Colon (tissue), 2 donors: ENCODE results near the gene ZNF112.

ENCODE experiments used
- FAIRE-seq: peaks from 2 replicates; lab custom pipeline; 2012; peaks lifted over from hg19 to GRCh38; lab: Jason Lieb, UNC
- donor health status: control.
- donor health status: control.

The ZNF112 gene

DNA sequence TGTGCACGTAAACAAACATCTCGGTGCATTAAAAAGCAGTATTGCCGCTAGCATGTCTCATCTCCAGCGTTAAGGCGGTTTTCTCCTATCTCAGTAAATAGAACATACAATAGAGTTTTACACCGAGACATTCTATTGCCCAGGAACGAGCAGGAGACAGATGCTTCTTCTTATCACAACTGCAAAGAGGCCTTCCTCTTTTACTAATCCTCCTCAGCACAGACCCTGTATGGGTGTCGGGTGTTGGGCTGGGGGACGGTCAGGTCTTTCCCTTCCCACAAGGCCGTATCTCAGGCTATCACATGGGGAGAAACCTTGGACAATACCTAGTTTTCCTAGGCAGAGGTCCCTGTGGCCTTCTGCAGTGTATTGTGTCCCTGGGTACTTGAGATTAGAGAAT lies 75.6 kb downstream of the ZNF112 start:
- FAIRE-seq, result no peak

DNA sequence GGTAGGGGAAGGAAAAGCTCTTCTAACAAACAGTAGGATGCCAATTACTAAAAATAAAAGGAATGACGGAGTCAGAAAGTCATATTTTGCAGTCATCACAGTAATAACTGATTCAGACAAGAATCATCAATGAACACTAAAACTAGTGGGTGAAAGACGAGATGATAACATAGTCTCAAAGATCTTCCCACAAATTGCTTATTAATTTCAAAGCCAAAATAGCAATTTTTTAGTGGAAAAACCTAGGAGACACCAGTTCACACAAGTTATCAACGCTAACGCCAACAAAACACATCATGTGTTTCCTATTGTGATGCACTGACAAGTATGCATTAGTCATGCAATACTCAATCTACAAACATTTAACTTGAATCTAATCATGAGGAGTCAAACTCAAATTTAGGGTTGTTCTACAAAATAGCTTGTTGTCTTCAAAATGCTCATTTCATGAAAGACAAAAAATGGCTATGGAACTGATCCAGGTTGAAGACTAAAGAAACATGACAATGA lies 78.2 kb downstream of the ZNF112 start:
- FAIRE-seq, result no peak

DNA sequence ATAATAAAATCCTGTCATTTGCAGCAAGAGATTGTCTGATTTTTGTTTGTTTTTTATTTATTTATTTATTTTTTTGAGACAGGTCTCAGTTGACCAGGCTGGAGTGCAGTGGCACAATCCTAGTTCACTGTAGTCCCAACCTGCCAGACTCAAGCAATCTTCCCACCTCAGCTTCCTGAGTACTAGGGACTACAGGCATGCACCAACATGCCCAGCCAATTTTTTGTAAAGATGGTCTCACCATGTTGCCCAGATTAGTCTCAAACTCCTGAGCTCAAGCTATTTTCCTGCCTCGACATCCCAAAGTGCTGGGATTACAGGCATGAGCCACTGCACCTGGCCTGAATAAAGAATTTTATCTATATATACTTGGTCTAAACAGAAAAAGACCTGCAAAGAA lies 79.1 kb downstream of the ZNF112 start:
- FAIRE-seq, result no peak
